Neuronal stem cell (in vitro differentiated cells): ENCODE data around the gene HSF4. TPM values are rescaled to one million over a fixed set of nuclear protein-coding genes. Genes with fewer than 3 reads are reported as not detected.

Source experiments
- DNase-seq: peaks from one replicate; pipeline ENCODE4 v3.0.0-alpha.2; 2013; ENCODE audit warnings: low spot score
- H2AFZ ChIP-seq: one replicate; pipeline ENCODE4 v1.6.1; 2013; ENCODE audit warnings: mild to moderate bottlenecking, low read length, inconsistent platforms
- H2AK5ac ChIP-seq: 2 replicates; pipeline ENCODE4 v1.6.1; 2013; ENCODE audit warnings: low read depth, mild to moderate bottlenecking, inconsistent platforms, low read length, moderate library complexity, mixed read lengths
- H2BK120ac ChIP-seq: 2 replicates; pipeline ENCODE4 v1.6.1; 2013; ENCODE audit warnings: low read depth, mild to moderate bottlenecking, inconsistent platforms, low read length, moderate library complexity, mixed read lengths
- H2BK12ac ChIP-seq: one replicate; pipeline ENCODE4 v1.6.1; 2013; ENCODE audit warnings: low read length, inconsistent platforms
- H2BK15ac ChIP-seq: 2 replicates; pipeline ENCODE4 v1.6.1; 2013; ENCODE audit warnings: mild to moderate bottlenecking, low read length, inconsistent platforms, mixed read lengths
- H2BK5ac ChIP-seq: one replicate; pipeline ENCODE4 v1.6.1; 2013; ENCODE audit warnings: inconsistent platforms, mild to moderate bottlenecking, low read length, moderate library complexity
- H3K14ac ChIP-seq: one replicate; pipeline ENCODE4 v1.6.1; 2013; ENCODE audit warnings: low read length, inconsistent platforms
- H3K18ac ChIP-seq: 2 replicates; pipeline ENCODE4 v1.6.1; 2013; ENCODE audit warnings: low read length, inconsistent platforms
- H3K23ac ChIP-seq: 2 replicates; pipeline ENCODE4 v1.6.1; 2013; ENCODE audit warnings: low read depth, mild to moderate bottlenecking, mixed read lengths, low read length, inconsistent platforms; ENCODE audit not compliant: poor library complexity
- H3K27ac ChIP-seq: replicated peaks from 3 replicates; pipeline ENCODE4 v1.5.1; 2013; ENCODE audit warnings: low read length, inconsistent platforms
- H3K27me3 ChIP-seq, 3 experiments: 2 replicates each; pipeline ENCODE4 v1.6.1; 2013; ENCODE audit warnings: low read length in 3 of 3, mild to moderate bottlenecking in 2 of 3, inconsistent platforms in 1 of 3, low read depth in 1 of 3, mixed read lengths in 1 of 3, moderate library complexity in 1 of 3; ENCODE audit not compliant: control insufficient read depth in 3 of 3, insufficient read depth in 3 of 3
- H3K36me3 ChIP-seq, 2 donors: replicated peaks in 1 of 2; 2 replicates each; pipeline ENCODE4 v1.6.1; 2013; ENCODE audit warnings: low read length in 2 of 2; ENCODE audit not compliant: control insufficient read depth in 2 of 2, insufficient read depth in 2 of 2
- H3K4ac ChIP-seq: 2 replicates; pipeline ENCODE4 v1.6.1; 2013; ENCODE audit warnings: inconsistent platforms, mild to moderate bottlenecking, low read length, moderate library complexity
- H3K4me1 ChIP-seq, 2 donors: 1 replicate in 1 of 2; 2 replicates in 1 of 2; pipeline ENCODE4 v1.6.1; 2013; ENCODE audit warnings: low read length in 2 of 2, low read depth in 1 of 2; ENCODE audit not compliant: control insufficient read depth in 2 of 2, insufficient read depth in 1 of 2
- H3K4me2 ChIP-seq: one replicate; pipeline ENCODE4 v1.6.1; 2013; ENCODE audit warnings: mild to moderate bottlenecking, low read length, inconsistent platforms; ENCODE audit not compliant: insufficient read depth, poor library complexity, severe bottlenecking
- H3K4me3 ChIP-seq, 2 donors: 2 replicates each; pipeline ENCODE4 v1.5.1; 2013; ENCODE audit warnings: low read length in 2 of 2, mild to moderate bottlenecking in 2 of 2, inconsistent platforms in 1 of 2, moderate library complexity in 1 of 2
- H3K79me1 ChIP-seq: one replicate; pipeline ENCODE4 v1.6.1; 2013; ENCODE audit warnings: low read depth, mild to moderate bottlenecking, inconsistent platforms, low read length, moderate library complexity
- H3K9ac ChIP-seq: one replicate; pipeline ENCODE4 v1.6.1; 2013; ENCODE audit warnings: mild to moderate bottlenecking, low read depth, low read length, inconsistent platforms; ENCODE audit not compliant: poor library complexity
- H3K9me3 ChIP-seq, 2 donors: replicated peaks in 1 of 2; 2 replicates each; pipeline versions ENCODE3 to v1.6.1; 2013; ENCODE audit warnings: low read length in 2 of 2, mild to moderate bottlenecking in 2 of 2, inconsistent platforms in 1 of 2, low read depth in 1 of 2, mixed read lengths in 1 of 2, moderate library complexity in 1 of 2; ENCODE audit not compliant: control insufficient read depth in 2 of 2, insufficient read depth in 1 of 2
- H4K8ac ChIP-seq: one replicate; pipeline ENCODE4 v1.6.1; 2013; ENCODE audit warnings: low read depth, mild to moderate bottlenecking, inconsistent platforms, low read length, moderate library complexity
- H4K91ac ChIP-seq: one replicate; pipeline ENCODE4 v1.6.1; 2013; ENCODE audit warnings: low read length, low read depth, mild to moderate bottlenecking, inconsistent platforms; ENCODE audit not compliant: poor library complexity
- WGBS, 2 donors: extraction: QIAGEN DNeasy Blood & Tissue Kit; methylation state at CpG; one replicate each; pipeline ENCODE4 v1.1.7; 2013; ENCODE audit warnings: missing lambda C conversion rate in 2 of 2, mixed read lengths in 1 of 2; ENCODE audit not compliant: insufficient read length in 2 of 2, insufficient replicate concordance in 1 of 2; ENCODE audit errors: extremely low coverage in 2 of 2; 5-methylcytosine and 5-hydroxymethylcytosine counted together
- polyA plus RNA-seq, 2 experiments: library from polyadenylated mRNA; stranded (reverse); fragments of 200-250 nt; gene quantifications; one replicate each; pipeline ENCODE4 v1.2.3, GENCODE V29; 2013

Gene HSF4, protein sequence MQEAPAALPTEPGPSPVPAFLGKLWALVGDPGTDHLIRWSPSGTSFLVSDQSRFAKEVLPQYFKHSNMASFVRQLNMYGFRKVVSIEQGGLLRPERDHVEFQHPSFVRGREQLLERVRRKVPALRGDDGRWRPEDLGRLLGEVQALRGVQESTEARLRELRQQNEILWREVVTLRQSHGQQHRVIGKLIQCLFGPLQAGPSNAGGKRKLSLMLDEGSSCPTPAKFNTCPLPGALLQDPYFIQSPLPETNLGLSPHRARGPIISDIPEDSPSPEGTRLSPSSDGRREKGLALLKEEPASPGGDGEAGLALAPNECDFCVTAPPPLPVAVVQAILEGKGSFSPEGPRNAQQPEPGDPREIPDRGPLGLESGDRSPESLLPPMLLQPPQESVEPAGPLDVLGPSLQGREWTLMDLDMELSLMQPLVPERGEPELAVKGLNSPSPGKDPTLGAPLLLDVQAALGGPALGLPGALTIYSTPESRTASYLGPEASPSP
- polyA plus RNA-seq (2013, experiment 1 of 2) = 0.36 TPM
- polyA plus RNA-seq (2013, experiment 2 of 2) = 0.48 TPM

DNA sequence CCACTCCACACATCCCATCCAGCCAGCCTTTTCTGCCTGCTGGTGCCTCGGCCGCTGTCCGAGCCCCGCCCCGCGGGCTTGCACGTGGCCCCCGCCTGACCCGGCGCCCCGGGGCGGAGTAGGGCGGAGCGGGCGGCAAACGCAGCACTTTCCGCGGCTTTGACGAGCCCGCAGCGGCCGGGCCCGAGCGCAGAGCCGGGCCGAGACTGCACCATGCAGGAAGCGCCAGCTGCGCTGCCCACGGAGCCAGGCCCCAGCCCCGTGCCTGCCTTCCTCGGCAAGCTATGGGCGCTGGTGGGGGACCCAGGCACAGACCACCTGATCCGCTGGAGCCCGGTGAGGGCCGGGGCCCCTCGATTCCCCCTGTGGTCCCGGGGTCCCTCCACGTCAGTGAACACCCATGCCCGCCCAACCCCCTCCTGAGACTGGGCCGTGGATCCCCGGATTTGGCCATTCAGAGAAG is at the start of gene HSF4:
TSS of gene HSF4 (plus strand) at position 147 of the 463 bp plus-strand sequence. CDS start at position 214, 67 bp downstream.
- Histone ChIP-seq H3K9ac (peak within 1 kb of the TSS; percentile 86), H2BK12ac (peak within 1 kb of the TSS; percentile 73), H4K8ac (peak within 1 kb of the TSS; percentile 43), H3K4ac (peak within 1 kb of the TSS; percentile 53), H3K4me1 (peaks cover 15 to 19% of the 10 kb centered on the region in 2 donors), H2AK5ac (peak within 1 kb of the TSS; percentile 75), H3K14ac (peak within 1 kb of the TSS; percentile 75), H2AFZ (peak within 1 kb of the TSS; percentile 98), H3K18ac (peak within 1 kb of the TSS; percentile 92), H3K27ac (no peak within 1 kb of the TSS), H3K4me2 (peak within 1 kb of the TSS; percentile 94), H3K4me3 (peak within 1 kb of the TSS; percentile 47 to 78), H3K23ac (peak within 1 kb of the TSS; percentile 95), H3K79me1 (peaks cover 4% of the 10 kb centered on the region), H2BK5ac (peak within 1 kb of the TSS; percentile 53), H2BK15ac (peak within 1 kb of the TSS; percentile 49), H4K91ac (no peak within 1 kb of the TSS), H3K36me3 (no peaks in the 10 kb centered on the region), H3K27me3 (peaks cover 76 to 100% (median 98%) of the 10 kb centered on the region in 3 experiments), H2BK120ac (no peak within 1 kb of the TSS), H3K9me3 (peaks cover 0 to 11% of the 10 kb centered on the region in 2 donors)
- no CpG with 5 or more reads among the region's 41 CpGs for WGBS, 2 donors
- no peak for DNase-seq

DNA sequence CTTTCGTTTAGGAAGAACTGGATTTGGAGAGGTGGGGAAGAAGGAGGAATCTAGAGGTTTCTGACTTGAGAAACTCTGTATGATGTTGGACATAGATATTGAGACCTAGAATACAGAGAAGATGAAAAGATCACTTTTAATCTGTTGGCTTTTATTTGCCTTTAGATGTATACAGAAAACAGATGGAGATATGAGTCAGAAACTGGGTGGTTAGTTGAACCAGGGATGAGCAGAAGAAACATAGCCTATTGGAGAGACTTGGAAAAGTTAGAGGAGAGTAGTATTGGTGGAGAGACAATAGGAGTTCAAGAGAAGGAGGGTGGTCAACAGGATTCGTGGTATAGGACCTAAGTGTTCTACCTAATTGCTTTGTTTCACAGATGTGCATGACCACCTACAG is 49.8 kb upstream of the HSF4 start:
- no peak overlapping the region for H3K4me2 ChIP-seq
- H2BK120ac ChIP-seq = no peak overlapping the region
- H2AK5ac ChIP-seq = no peak overlapping the region
- no peak overlapping the region for H3K9ac ChIP-seq
- WGBS, 2 donors = 100% methylated on average over 1 of the region's 2 CpGs; no CpG with 5 or more reads in 1 of the 2 donors
- H3K4me1 ChIP-seq = peaks cover 3 to 5% of the 10 kb centered on the region in 2 donors
- H2AFZ ChIP-seq = no peak overlapping the region
- no peak overlapping the region for H3K23ac ChIP-seq
- H3K9me3 ChIP-seq = peaks cover 0 to 2% of the 10 kb centered on the region in 2 donors
- H3K27me3 ChIP-seq = no peaks in the 10 kb centered on the region
- no peak overlapping the region for H2BK5ac ChIP-seq
- no peak overlapping the region for H4K8ac ChIP-seq
- H3K4me3 ChIP-seq = no peak overlapping the region
- H3K79me1 ChIP-seq = peaks cover 3% of the 10 kb centered on the region
- H2BK15ac ChIP-seq = no peak overlapping the region
- H3K36me3 ChIP-seq = peaks cover 2 to 40% of the 10 kb centered on the region in 2 donors
- H3K18ac ChIP-seq = no peak overlapping the region
- H4K91ac ChIP-seq = no peak overlapping the region
- DNase-seq = no peak
- H3K27ac ChIP-seq = no peak overlapping the region
- H2BK12ac ChIP-seq = no peak overlapping the region
- no peak overlapping the region for H3K4ac ChIP-seq
- no peak overlapping the region for H3K14ac ChIP-seq

DNA sequence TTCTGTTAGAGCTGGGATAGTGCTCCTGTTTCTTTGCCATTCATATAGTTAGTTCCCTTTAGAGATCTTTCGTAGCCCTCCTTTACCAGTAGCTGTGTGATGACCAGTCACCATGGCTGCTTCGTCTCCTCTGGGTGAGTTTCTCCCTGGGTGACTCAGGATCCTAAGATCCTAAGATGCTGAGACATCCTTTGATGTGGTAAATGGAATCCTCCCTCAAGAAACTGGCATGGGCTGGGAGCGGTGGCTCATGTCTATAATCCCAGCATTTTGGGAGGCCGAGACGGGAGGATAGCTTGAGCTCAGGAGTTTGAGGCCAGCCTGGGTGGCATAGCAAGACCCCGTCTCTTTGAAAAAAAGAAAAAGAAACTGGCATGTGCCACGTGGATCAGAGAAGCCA is 48.9 kb upstream of the HSF4 start:
- H3K9me3 ChIP-seq = peaks cover 0 to 2% of the 10 kb centered on the region in 2 donors
- no peak overlapping the region for H3K9ac ChIP-seq
- no peak overlapping the region for H2BK5ac ChIP-seq
- H3K4me1 ChIP-seq = peaks cover under 1 to 1% of the 10 kb centered on the region in 2 donors
- no peak overlapping the region for H4K8ac ChIP-seq
- no peak overlapping the region for H3K4me3 ChIP-seq
- H3K27ac ChIP-seq = no peak overlapping the region
- H2AFZ ChIP-seq = no peak overlapping the region
- H3K14ac ChIP-seq = no peak overlapping the region
- no peak overlapping the region for H3K4me2 ChIP-seq
- peaks cover 7 to 48% of the 10 kb centered on the region in 2 donors for H3K36me3 ChIP-seq
- no peak overlapping the region for H3K4ac ChIP-seq
- WGBS, 2 donors = no CpG with 5 or more reads among the region's 7 CpGs
- DNase-seq = no peak
- H2BK15ac ChIP-seq = no peak overlapping the region
- no peak overlapping the region for H2BK120ac ChIP-seq
- H3K18ac ChIP-seq = no peak overlapping the region
- no peak overlapping the region for H3K23ac ChIP-seq
- H3K27me3 ChIP-seq = no peaks in the 10 kb centered on the region
- H2AK5ac ChIP-seq = no peak overlapping the region
- peaks cover 2% of the 10 kb centered on the region for H3K79me1 ChIP-seq
- no peak overlapping the region for H2BK12ac ChIP-seq
- H4K91ac ChIP-seq = no peak overlapping the region
